Glutamatergic neuron (in vitro differentiated cells): ENCODE data around the gene C21orf58. TPM values are rescaled to one million over a fixed set of nuclear protein-coding genes. Genes with fewer than 3 reads are reported as not detected.

ENCODE experiments used
- DNase-seq: peaks from one replicate; pipeline ENCODE4 v3.0.0; 2022
- H3K27ac Mint-ChIP-seq: one replicate; pipeline ENCODE4 v1.8.0; 2020; ENCODE audit warnings: mild to moderate bottlenecking, mixed read lengths, inconsistent platforms; ENCODE audit not compliant: unreplicated experiment
- H3K27me3 Mint-ChIP-seq: one replicate; pipeline ENCODE4 v1.8.0; 2020; ENCODE audit warnings: mild to moderate bottlenecking, moderate library complexity, mixed read lengths, inconsistent platforms; ENCODE audit not compliant: unreplicated experiment
- H3K36me3 Mint-ChIP-seq: one replicate; pipeline ENCODE4 v1.8.0; 2020; ENCODE audit warnings: mild to moderate bottlenecking, mixed read lengths, inconsistent platforms; ENCODE audit not compliant: unreplicated experiment
- H3K4me1 Mint-ChIP-seq: one replicate; pipeline ENCODE4 v1.8.0; 2020; ENCODE audit warnings: mild to moderate bottlenecking, low read depth, mixed read lengths, inconsistent platforms; ENCODE audit not compliant: unreplicated experiment
- H3K4me3 Mint-ChIP-seq: one replicate; pipeline ENCODE4 v1.8.0; 2020; ENCODE audit warnings: mild to moderate bottlenecking, mixed read lengths, inconsistent platforms; ENCODE audit not compliant: unreplicated experiment
- H3K9me3 Mint-ChIP-seq: one replicate; pipeline ENCODE4 v1.8.0; 2020; ENCODE audit warnings: mild to moderate bottlenecking, moderate library complexity, mixed read lengths, inconsistent platforms; ENCODE audit not compliant: unreplicated experiment
- total RNA-seq: library from RNA; stranded (reverse); fragmentation: NEBNext Ultra II Directional; extraction: Animal tissue kit (Norgen Biotek cat#: 25700); gene quantifications from one replicate; pipeline ENCODE4 v1.2.1, GENCODE V29; 2021; ENCODE audit not compliant: unreplicated experiment
- TF ChIP-seq, protein P1 (sequence below): fragments of 200-600 bp; sonication (generic); IDR thresholded peaks from one replicate; pipeline ENCODE4 v1.5.0; 2021; ENCODE audit not compliant: partially characterized antibody, unreplicated experiment

C21orf58 gene
- total RNA-seq, 1 donor from 2014 or later = 9.7 TPM

DNA sequence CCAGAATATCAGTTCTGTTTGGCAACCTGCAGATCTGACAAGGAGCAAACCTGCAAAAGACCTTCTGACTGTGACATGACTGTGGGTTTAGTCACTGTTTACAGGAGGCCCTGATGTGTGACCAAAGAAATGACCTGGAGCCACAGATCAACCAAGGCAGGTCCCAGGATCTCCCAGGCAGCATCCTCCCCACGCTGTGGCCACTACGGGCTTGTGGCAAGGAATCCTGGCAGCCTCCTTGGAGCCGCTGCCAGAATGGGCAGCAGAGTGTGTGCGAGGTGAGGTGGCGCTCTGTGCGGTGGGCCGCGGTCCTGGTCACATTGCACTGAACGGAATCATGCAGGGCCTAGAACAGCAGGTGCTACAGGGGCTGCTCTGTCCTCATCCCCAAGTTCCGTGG is 54.2 kb downstream of the C21orf58 start:
- Mint-ChIP-seq H3K27me3 (peaks cover 7% of the 10 kb centered on the region), H3K36me3 (no peaks in the 10 kb centered on the region), H3K4me3 (no peak overlapping the region), H3K4me1 (no peaks in the 10 kb centered on the region), H3K27ac (no peak overlapping the region), H3K9me3 (no peaks in the 10 kb centered on the region)
- no peak for DNase-seq
- TF ChIP-seq, protein P1, sequence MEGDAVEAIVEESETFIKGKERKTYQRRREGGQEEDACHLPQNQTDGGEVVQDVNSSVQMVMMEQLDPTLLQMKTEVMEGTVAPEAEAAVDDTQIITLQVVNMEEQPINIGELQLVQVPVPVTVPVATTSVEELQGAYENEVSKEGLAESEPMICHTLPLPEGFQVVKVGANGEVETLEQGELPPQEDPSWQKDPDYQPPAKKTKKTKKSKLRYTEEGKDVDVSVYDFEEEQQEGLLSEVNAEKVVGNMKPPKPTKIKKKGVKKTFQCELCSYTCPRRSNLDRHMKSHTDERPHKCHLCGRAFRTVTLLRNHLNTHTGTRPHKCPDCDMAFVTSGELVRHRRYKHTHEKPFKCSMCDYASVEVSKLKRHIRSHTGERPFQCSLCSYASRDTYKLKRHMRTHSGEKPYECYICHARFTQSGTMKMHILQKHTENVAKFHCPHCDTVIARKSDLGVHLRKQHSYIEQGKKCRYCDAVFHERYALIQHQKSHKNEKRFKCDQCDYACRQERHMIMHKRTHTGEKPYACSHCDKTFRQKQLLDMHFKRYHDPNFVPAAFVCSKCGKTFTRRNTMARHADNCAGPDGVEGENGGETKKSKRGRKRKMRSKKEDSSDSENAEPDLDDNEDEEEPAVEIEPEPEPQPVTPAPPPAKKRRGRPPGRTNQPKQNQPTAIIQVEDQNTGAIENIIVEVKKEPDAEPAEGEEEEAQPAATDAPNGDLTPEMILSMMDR = no peak

DNA sequence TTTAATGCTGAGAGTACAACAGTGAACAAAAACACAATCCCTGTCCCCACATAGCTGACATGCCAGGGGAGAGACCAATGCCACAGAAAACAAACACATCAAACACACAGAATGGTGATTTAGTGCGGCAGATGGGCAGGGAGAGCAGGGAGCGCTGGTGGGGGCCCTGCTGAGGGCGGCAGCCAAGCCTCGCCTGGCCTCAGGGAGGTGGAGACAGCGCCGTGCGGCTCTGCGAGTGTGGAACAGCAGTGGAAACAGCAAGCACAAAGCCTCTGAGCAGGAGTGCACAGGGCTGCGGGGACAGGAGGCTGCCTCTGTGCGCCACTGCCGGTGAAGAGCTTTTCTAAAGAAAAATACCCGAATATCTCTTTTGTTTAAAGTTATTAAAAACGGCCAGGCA is 55.3 kb downstream of the C21orf58 start:
- H3K36me3 Mint-ChIP-seq = no peaks in the 10 kb centered on the region
- TF ChIP-seq, protein P1 = no peak
- H3K4me1 Mint-ChIP-seq = no peaks in the 10 kb centered on the region
- peaks cover 7% of the 10 kb centered on the region for H3K27me3 Mint-ChIP-seq
- H3K9me3 Mint-ChIP-seq = no peaks in the 10 kb centered on the region
- H3K27ac Mint-ChIP-seq = no peak overlapping the region
- no peak for DNase-seq
- H3K4me3 Mint-ChIP-seq = no peak overlapping the region

DNA sequence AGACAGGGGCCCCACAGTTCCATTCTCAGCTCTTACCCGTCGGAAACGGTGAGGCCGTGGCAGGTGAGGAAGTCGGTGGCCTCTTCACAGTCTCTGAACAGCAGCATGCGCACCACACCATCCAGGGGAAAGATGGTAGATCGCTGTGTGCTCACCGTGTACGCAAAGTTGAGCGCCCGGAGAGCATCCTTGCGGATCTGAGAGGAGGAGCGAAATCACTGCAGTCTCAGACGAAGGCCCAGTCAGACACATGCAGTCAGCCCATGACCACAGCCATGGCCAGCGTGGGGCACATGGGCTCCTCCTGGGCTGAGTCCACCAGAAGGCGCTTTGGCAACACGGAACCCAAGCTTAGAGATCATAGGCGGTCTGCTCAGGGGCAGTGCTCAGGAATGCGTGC is 56.7 kb downstream of the C21orf58 start:
- TF ChIP-seq, protein P1 = no peak
- H3K4me1 Mint-ChIP-seq = no peaks in the 10 kb centered on the region
- H3K36me3 Mint-ChIP-seq = no peaks in the 10 kb centered on the region
- no peak overlapping the region for H3K4me3 Mint-ChIP-seq
- H3K27me3 Mint-ChIP-seq = peaks cover 5% of the 10 kb centered on the region
- DNase-seq = no peak
- no peaks in the 10 kb centered on the region for H3K9me3 Mint-ChIP-seq
- H3K27ac Mint-ChIP-seq = no peak overlapping the region

DNA sequence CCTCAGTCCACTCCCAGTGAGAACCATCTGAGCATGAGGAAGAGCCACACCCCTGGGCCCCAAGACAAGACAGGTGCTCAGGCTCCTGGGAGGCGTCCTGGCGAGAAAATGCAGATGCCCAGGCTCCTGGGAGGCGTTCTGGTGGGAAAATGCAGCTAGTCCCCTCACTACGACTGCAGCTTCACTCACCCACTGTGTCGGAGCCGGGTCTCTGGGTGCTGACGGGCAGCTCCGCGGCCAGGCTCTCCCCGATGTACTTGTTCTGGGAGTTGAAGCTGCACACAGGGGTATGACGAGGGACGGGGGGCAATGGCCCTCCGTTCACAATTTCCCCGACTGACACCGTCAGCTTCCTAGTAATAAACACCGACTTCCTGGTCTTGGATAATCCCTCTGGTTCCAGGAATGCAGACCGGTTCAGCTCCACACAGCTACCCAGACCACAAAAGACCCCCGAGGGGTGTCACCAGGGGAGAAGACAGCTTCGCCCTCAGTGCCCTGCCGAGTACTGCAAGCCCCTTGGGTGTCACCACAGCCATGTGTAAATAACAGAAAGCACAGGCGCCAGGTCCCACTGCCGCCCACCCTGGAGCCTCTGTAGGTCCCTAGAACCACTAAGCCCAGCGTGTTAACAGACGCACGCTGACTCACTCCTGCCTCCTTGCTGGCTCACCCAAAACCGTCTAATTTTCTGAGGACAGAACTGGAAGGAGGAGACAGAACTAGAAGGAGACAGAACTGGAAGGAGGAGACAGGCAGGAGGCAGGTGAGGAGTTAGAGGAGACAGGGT is 57.7 kb downstream of the C21orf58 start:
- peaks cover 5% of the 10 kb centered on the region for H3K27me3 Mint-ChIP-seq
- H3K36me3 Mint-ChIP-seq = no peaks in the 10 kb centered on the region
- H3K27ac Mint-ChIP-seq = peak overlapping the region; percentile 17
- DNase-seq = no peak
- TF ChIP-seq, protein P1 = no peak
- no peaks in the 10 kb centered on the region for H3K9me3 Mint-ChIP-seq
- no peaks in the 10 kb centered on the region for H3K4me1 Mint-ChIP-seq
- no peak overlapping the region for H3K4me3 Mint-ChIP-seq

DNA sequence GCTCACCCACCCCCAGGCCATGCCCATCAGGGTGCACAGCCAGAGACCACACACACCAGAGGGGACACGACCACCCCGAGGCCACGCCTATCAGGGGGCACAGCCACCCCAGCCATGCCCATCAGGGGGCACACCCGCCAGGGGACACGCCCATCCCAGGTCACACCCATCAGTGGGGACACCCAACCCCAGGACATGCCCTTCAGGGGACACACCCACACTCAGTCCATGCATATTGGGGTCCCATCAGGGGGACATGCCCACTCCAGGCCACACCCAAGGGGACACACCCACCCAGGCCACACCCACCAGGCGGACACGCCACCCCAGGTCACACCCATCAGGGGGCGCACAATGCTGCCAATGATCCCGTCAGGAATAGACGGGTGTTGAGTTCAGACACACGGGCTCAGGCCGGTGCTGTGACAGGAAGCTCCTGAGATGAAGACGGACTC is 59.0 kb downstream of the C21orf58 start:
- no peaks in the 10 kb centered on the region for H3K9me3 Mint-ChIP-seq
- DNase-seq = no peak
- H3K27ac Mint-ChIP-seq = no peak overlapping the region
- peaks cover 7% of the 10 kb centered on the region for H3K27me3 Mint-ChIP-seq
- H3K4me1 Mint-ChIP-seq = no peaks in the 10 kb centered on the region
- H3K36me3 Mint-ChIP-seq = no peaks in the 10 kb centered on the region
- H3K4me3 Mint-ChIP-seq = no peak overlapping the region
- TF ChIP-seq, protein P1 = no peak
